A549 (cell line): ENCODE results near the gene ARAP2. TPM values are rescaled to one million over a fixed set of nuclear protein-coding genes. Genes with fewer than 3 reads are reported as not detected.

Experiments used
- ATAC-seq, 2 experiments: fragments of 200-7000 bp in 1 of 2; fragments of >200 bp in 1 of 2; cut with Nextera tagmentation in 1 of 2; cut with Tn5 transposase in 1 of 2; 3 replicates each; pipeline versions ENCODE4 v1.8.0 to v1.9.1; 2018 to 2020; ENCODE audit warnings: mild to moderate bottlenecking in 1 of 2, moderate library complexity in 1 of 2
- CTCF ChIA-PET: fragments of 300-600 bp; sonication (Branson Sonifier 250); formaldehyde crosslinking; extraction: SDS; loops from one replicate; lab custom pipeline; 2021; ENCODE audit warnings: antibody characterized with exemption, inconsistent platforms; lab: Yijun Ruan, JAX
- POLR2A ChIA-PET: fragments of 350-600 bp; formaldehyde crosslinking; extraction: SDS; loops from one replicate; lab custom pipeline; 2021; ENCODE audit warnings: antibody characterized with exemption, inconsistent platforms; lab: Yijun Ruan, JAX
- DNase-seq, 2 experiments: peaks; one replicate each; pipeline versions ENCODE4 v3.0.0 to v3.0.0-alpha.2; 2011 to 2016; ENCODE audit warnings: low read depth in 1 of 2, low spot score in 1 of 2
- FAIRE-seq: peaks from 2 replicates; lab custom pipeline; 2011; peaks lifted over from hg19 to GRCh38; lab: Jason Lieb, UNC
- H3K27ac ChIP-seq, 2 experiments: fragments of >200 bp; sonication (Bioruptor Twin); formaldehyde crosslinking; 3 replicates each; pipeline ENCODE4 v1.5.1; 2016 to 2017
- H3K4me1 ChIP-seq: fragments of >200 bp; sonication (Bioruptor Twin); formaldehyde crosslinking; 3 replicates; pipeline ENCODE4 v1.6.1; 2016
- H3K4me2 ChIP-seq: fragments of >200 bp; sonication (Bioruptor Twin); formaldehyde crosslinking; 3 replicates; pipeline ENCODE4 v1.6.1; 2016
- H3K4me3 ChIP-seq: fragments of >200 bp; sonication (Bioruptor Twin); formaldehyde crosslinking; 3 replicates; pipeline ENCODE4 v1.5.1; 2016
- H3K9me3 ChIP-seq: fragments of >200 bp; sonication (Bioruptor Twin); formaldehyde crosslinking; 3 replicates; pipeline ENCODE4 v1.6.1; 2016
- CHD4 ChIP-seq: fragments of 200-600 bp; sonication (generic); IDR thresholded peaks from 2 replicates; pipeline ENCODE4 v1.6.1; 2016; ENCODE audit warnings: antibody characterized with exemption, mild to moderate bottlenecking, borderline replicate concordance
- ESRRA ChIP-seq: fragments of 150-350 bp; IDR thresholded peaks from 2 replicates; pipeline ENCODE4 v1.6.1; 2014; ENCODE audit warnings: mild to moderate bottlenecking, low read length, borderline replicate concordance
- FOSB ChIP-seq: fragments of 250-450 bp; sonication (Bioruptor Pico); IDR thresholded peaks from 2 replicates; pipeline ENCODE4 v1.5.0; 2020; ENCODE audit warnings: mild to moderate bottlenecking, moderate library complexity
- FOSL2 ChIP-seq, 2 experiments: fragments of 450-650 bp in 1 of 2; fragments of >200 bp in 1 of 2; sonication (Bioruptor Twin) in 1 of 2; formaldehyde crosslinking; IDR thresholded peaks; 2 replicates each; pipeline versions ENCODE4 v1.5.0 to v1.6.1; 2016 to 2020; ENCODE audit warnings: mild to moderate bottlenecking in 1 of 2, moderate library complexity in 1 of 2
- HDAC2 ChIP-seq: fragments of 200-600 bp; sonication (generic); IDR thresholded peaks from 2 replicates; pipeline ENCODE4 v1.6.1; 2016
- HEYL ChIP-seq: fragments of 250-450 bp; sonication (Bioruptor Pico); IDR thresholded peaks from 2 replicates; pipeline ENCODE4 v1.8.0; 2021; ENCODE audit warnings: mild to moderate bottlenecking, moderate library complexity
- HOXA7 ChIP-seq: fragments of 250-450 bp; sonication (Bioruptor Pico); IDR thresholded peaks from 2 replicates; pipeline ENCODE4 v1.5.0; 2020; ENCODE audit warnings: mild to moderate bottlenecking, moderate library complexity
- HOXB13 ChIP-seq: fragments of 250-450 bp; sonication (Bioruptor Pico); IDR thresholded peaks from 2 replicates; pipeline ENCODE4 v1.5.0; 2020; ENCODE audit warnings: low read depth, mild to moderate bottlenecking, moderate library complexity
- HOXB5 ChIP-seq: fragments of 250-450 bp; sonication (Bioruptor Pico); IDR thresholded peaks from 2 replicates; pipeline ENCODE4 v1.5.0; 2020; ENCODE audit warnings: mild to moderate bottlenecking, moderate library complexity
- JUN ChIP-seq, 2 experiments: fragments of >200 bp; sonication (Bioruptor Twin); formaldehyde crosslinking; IDR thresholded peaks; 2 replicates in 1 of 2; 3 replicates in 1 of 2; pipeline ENCODE4 v1.6.1; 2016 to 2017
- KDM1A ChIP-seq: fragments of 200-600 bp; sonication (generic); IDR thresholded peaks from 2 replicates; pipeline ENCODE4 v1.6.1; 2016; ENCODE audit warnings: low read depth, mild to moderate bottlenecking
- MAZ ChIP-seq: fragments of 150-350 bp; IDR thresholded peaks from 2 replicates; pipeline ENCODE4 v1.6.1; 2014; ENCODE audit warnings: antibody characterized with exemption, low read depth, low read length, borderline replicate concordance
- MYC ChIP-seq: IDR thresholded peaks from 2 replicates; pipeline ENCODE4 v1.6.1; 2012; ENCODE audit warnings: mild to moderate bottlenecking, inconsistent platforms, low read length, improper control_type of control experiment, borderline replicate concordance
- NFE2L2 ChIP-seq: fragments of 150-350 bp; conservative IDR thresholded peaks from 2 replicates; pipeline ENCODE4 v1.6.1; 2014; ENCODE audit warnings: low read length
- POLR2A ChIP-seq: IDR thresholded peaks from 2 replicates; pipeline ENCODE4 v1.6.1; 2012; ENCODE audit warnings: mild to moderate bottlenecking, low read length
- RARB ChIP-seq: fragments of 250-450 bp; sonication (Bioruptor Pico); IDR thresholded peaks from 2 replicates; pipeline ENCODE4 v1.8.0; 2021; ENCODE audit warnings: mild to moderate bottlenecking, moderate library complexity
- ZC3H11A ChIP-seq: fragments of 450-650 bp; IDR thresholded peaks from 2 replicates; pipeline ENCODE4 v1.6.1; 2014; ENCODE audit warnings: antibody characterized with exemption, mild to moderate bottlenecking
- ZFP36 ChIP-seq: fragments of 450-650 bp; IDR thresholded peaks from 2 replicates; pipeline ENCODE4 v1.6.1; 2014; ENCODE audit warnings: borderline replicate concordance; ENCODE audit not compliant: partially characterized antibody
- ZNF302 ChIP-seq: fragments of 250-450 bp; sonication (Bioruptor Pico); IDR thresholded peaks from 2 replicates; pipeline ENCODE4 v1.9.0; 2021; ENCODE audit warnings: inconsistent platforms, mild to moderate bottlenecking, moderate library complexity
- ZSCAN20 ChIP-seq: fragments of 250-450 bp; sonication (Bioruptor Pico); IDR thresholded peaks from 2 replicates; pipeline ENCODE4 v1.8.0; 2022; ENCODE audit warnings: mild to moderate bottlenecking, moderate library complexity
- WGBS: methylation state at CpG from one replicate; pipeline ENCODE4 v1.1.6; 2017; ENCODE audit errors: missing lambda C conversion rate; 5-methylcytosine and 5-hydroxymethylcytosine counted together
- polyA plus RNA-seq, 4 experiments: library from polyadenylated mRNA; depleted of rRNA in 3 of 4; stranded (reverse); fragments of >200 nt; fragmentation: RNase III in 1 of 4; extraction: RNeasy Plus Mini Kit Qiagen cat#74134 plus additional on column Dnase treatment in 1 of 4; gene quantifications; 2 replicates in 3 of 4; 3 replicates in 1 of 4; pipeline ENCODE4 v1.2.3, GENCODE V29; 2011 to 2017
- TF ChIP-seq, protein P1 (sequence below): IDR thresholded peaks from 2 replicates; pipeline ENCODE4 v1.6.1; 2012
- TF ChIP-seq, protein P2 (sequence below): IDR thresholded peaks from 2 replicates; pipeline ENCODE4 v1.6.1; 2012; ENCODE audit warnings: low read depth, borderline replicate concordance
- TF ChIP-seq, protein P3 (sequence below): fragments of >200 bp; sonication (Bioruptor Twin); formaldehyde crosslinking; IDR thresholded peaks from 3 replicates; pipeline ENCODE4 v1.5.1; 2016
- TF ChIP-seq, protein P4 (sequence below): fragments of 450-650 bp; IDR thresholded peaks from 2 replicates; pipeline ENCODE4 v1.6.1; 2014; ENCODE audit warnings: antibody characterized with exemption
- TF ChIP-seq, protein P5 (sequence below): fragments of 150-350 bp; IDR thresholded peaks from 2 replicates; pipeline ENCODE4 v1.6.1; 2014; ENCODE audit warnings: low read depth, mild to moderate bottlenecking, low read length
- TF ChIP-seq, protein P6 (sequence below): IDR thresholded peaks from 2 replicates; pipeline ENCODE4 v1.6.1; 2012

Gene ARAP2
- polyA plus RNA-seq, 2 of the 4 experiments (the other 2 are of a cell fraction) = 0.34 to 0.75 TPM

DNA sequence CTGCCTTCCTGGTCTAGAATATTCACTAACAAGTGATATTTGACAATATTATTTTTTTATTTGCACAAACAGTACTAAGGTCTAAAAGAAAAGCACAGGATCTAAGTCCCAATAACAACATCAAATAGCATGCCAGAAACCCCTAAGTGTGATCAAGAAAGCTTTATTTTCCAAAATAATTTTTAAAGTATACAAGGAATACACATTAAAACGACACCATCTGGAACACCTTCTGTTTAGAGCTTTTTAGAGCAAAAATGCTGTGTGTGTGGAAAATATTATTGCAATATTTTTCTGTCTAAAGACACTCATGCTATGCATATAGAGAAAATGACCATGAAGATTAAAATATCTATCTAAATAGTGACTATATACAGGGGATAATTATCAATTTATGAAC lies 103.1 kb downstream of the ARAP2 start:
- Histone ChIP-seq H3K4me2 (no peak overlapping the region), H3K27ac (no peak overlapping the region), H3K9me3 (no peaks in the 10 kb centered on the region), H3K4me1 (no peaks in the 10 kb centered on the region), H3K4me3 (no peak overlapping the region)
- CTCF ChIA-PET = no interaction called here
- no peak for TF ChIP-seq HOXB5 (CRISPR knock-in tag)
- no peak for TF ChIP-seq FOSL2 (IDR thresholded peaks at IDR 0.05)
- no peak for TF ChIP-seq FOSL2 (CRISPR knock-in tag; IDR thresholded peaks at IDR 0.05)
- TF ChIP-seq ZSCAN20 (CRISPR knock-in tag) = no peak
- TF ChIP-seq CHD4 = no peak
- TF ChIP-seq, protein P1, sequence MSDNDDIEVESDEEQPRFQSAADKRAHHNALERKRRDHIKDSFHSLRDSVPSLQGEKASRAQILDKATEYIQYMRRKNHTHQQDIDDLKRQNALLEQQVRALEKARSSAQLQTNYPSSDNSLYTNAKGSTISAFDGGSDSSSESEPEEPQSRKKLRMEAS = no peak
- no peak for TF ChIP-seq HOXA7 (CRISPR knock-in tag)
- TF ChIP-seq HDAC2 = no peak
- TF ChIP-seq, protein P2, sequence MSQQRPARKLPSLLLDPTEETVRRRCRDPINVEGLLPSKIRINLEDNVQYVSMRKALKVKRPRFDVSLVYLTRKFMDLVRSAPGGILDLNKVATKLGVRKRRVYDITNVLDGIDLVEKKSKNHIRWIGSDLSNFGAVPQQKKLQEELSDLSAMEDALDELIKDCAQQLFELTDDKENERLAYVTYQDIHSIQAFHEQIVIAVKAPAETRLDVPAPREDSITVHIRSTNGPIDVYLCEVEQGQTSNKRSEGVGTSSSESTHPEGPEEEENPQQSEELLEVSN = no peak
- TF ChIP-seq, protein P3, sequence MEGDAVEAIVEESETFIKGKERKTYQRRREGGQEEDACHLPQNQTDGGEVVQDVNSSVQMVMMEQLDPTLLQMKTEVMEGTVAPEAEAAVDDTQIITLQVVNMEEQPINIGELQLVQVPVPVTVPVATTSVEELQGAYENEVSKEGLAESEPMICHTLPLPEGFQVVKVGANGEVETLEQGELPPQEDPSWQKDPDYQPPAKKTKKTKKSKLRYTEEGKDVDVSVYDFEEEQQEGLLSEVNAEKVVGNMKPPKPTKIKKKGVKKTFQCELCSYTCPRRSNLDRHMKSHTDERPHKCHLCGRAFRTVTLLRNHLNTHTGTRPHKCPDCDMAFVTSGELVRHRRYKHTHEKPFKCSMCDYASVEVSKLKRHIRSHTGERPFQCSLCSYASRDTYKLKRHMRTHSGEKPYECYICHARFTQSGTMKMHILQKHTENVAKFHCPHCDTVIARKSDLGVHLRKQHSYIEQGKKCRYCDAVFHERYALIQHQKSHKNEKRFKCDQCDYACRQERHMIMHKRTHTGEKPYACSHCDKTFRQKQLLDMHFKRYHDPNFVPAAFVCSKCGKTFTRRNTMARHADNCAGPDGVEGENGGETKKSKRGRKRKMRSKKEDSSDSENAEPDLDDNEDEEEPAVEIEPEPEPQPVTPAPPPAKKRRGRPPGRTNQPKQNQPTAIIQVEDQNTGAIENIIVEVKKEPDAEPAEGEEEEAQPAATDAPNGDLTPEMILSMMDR = no peak
- TF ChIP-seq MAZ = no peak
- FAIRE-seq (no peak), ATAC-seq (no peak), DNase-seq (no peak)
- POLR2A ChIA-PET = no interaction called here
- 0% methylated on average over 1 of the region's 1 CpG for WGBS

DNA sequence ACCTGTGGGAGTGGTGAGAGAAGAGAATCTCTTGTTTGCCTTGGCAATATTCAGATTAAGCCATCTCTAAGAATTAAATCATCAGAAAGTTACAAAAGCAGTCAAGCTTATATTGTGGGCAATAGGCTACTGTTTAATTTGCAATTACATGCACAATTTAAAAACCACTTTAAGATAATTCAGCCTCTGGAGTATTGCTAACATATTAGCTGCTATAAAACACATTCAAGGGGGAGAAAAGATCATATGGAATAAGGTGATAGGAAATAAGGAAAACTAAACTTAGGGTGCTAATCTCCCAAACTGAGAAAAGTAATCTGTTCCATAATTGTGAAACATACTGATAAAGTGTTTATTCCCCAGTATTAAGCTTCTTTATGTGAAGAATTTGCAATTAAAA lies 103.9 kb downstream of the ARAP2 start:
- ChIA-PET CTCF (no interaction called here), POLR2A (no interaction called here)
- H3K27ac ChIP-seq = no peak overlapping the region
- FAIRE-seq (no peak), DNase-seq (no peak), ATAC-seq (no peak)
- H3K4me2 ChIP-seq = no peak overlapping the region
- no peaks in the 10 kb centered on the region for H3K9me3 ChIP-seq
- H3K4me1 ChIP-seq = no peaks in the 10 kb centered on the region
- TF ChIP-seq HEYL (CRISPR knock-in tag) = no peak
- TF ChIP-seq ZFP36 = no peak
- TF ChIP-seq, protein P3 = no peak
- TF ChIP-seq ZNF302 (CRISPR knock-in tag) = no peak
- no peak for TF ChIP-seq FOSB
- TF ChIP-seq, protein P4, sequence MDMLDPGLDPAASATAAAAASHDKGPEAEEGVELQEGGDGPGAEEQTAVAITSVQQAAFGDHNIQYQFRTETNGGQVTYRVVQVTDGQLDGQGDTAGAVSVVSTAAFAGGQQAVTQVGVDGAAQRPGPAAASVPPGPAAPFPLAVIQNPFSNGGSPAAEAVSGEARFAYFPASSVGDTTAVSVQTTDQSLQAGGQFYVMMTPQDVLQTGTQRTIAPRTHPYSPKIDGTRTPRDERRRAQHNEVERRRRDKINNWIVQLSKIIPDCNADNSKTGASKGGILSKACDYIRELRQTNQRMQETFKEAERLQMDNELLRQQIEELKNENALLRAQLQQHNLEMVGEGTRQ = no peak
- TF ChIP-seq, protein P5, sequence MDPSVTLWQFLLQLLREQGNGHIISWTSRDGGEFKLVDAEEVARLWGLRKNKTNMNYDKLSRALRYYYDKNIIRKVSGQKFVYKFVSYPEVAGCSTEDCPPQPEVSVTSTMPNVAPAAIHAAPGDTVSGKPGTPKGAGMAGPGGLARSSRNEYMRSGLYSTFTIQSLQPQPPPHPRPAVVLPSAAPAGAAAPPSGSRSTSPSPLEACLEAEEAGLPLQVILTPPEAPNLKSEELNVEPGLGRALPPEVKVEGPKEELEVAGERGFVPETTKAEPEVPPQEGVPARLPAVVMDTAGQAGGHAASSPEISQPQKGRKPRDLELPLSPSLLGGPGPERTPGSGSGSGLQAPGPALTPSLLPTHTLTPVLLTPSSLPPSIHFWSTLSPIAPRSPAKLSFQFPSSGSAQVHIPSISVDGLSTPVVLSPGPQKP = no peak
- TF ChIP-seq MYC = no peak
- TF ChIP-seq NFE2L2 = no peak
- TF ChIP-seq ESRRA = no peak
- TF ChIP-seq HOXB13 (CRISPR knock-in tag) = no peak
- no peak for TF ChIP-seq KDM1A
- no peak for TF ChIP-seq ZC3H11A
- TF ChIP-seq, protein P6, sequence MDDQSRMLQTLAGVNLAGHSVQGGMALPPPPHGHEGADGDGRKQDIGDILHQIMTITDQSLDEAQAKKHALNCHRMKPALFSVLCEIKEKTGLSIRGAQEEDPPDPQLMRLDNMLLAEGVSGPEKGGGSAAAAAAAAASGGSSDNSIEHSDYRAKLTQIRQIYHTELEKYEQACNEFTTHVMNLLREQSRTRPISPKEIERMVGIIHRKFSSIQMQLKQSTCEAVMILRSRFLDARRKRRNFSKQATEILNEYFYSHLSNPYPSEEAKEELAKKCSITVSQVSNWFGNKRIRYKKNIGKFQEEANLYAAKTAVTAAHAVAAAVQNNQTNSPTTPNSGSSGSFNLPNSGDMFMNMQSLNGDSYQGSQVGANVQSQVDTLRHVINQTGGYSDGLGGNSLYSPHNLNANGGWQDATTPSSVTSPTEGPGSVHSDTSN = no peak
- no peak for TF ChIP-seq JUN (IDR thresholded peaks at IDR 0.05)
- no peak for TF ChIP-seq POLR2A
- TF ChIP-seq RARB (CRISPR knock-in tag) = no peak
- no peak for TF ChIP-seq MAZ
- no peak overlapping the region for H3K4me3 ChIP-seq
